ENCODE measurements around the gene THAP2. TPM values are rescaled to one million over a fixed set of nuclear protein-coding genes. Genes with fewer than 3 reads are reported as not detected.

THAP2 gene
- total RNA-seq, 6 experiments from 2014 or later = 3.8 to 5.1 (median 4.4) TPM

DNA sequence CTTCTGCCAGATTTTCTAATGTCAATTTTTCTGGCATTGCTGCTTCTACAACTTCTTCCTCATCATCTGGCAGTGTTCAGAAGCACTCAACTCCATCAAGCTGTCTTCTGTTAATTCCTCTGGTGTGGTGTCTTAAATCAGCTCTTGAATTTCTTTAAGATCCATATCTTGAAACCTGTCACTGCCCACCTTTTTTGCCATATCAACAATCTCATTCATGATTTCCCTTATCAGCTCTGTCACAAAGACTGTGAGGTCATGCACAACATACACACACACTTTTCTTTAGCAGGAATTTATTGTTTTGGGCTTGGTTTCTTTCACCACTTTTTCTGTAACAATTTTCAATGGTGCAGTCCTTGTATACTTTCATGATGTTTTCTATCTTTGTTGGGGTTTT lies 7.2 kb downstream of the THAP2 start:
- H3K36me3 Mint-ChIP-seq (ENCODE audit: low read depth) = peaks cover 5% of the 10 kb centered on the region; the same call in 1 of the 2 replicates
- no peak overlapping the region for H3K27ac Mint-ChIP-seq
- DNase-seq = no peak
- peaks cover 7% of the 10 kb centered on the region for H3K4me1 Mint-ChIP-seq (ENCODE audit: low read depth)
- no peaks in the 10 kb centered on the region for H3K27me3 Mint-ChIP-seq (ENCODE audit: insufficient read depth)
- TF ChIP-seq, protein P1, sequence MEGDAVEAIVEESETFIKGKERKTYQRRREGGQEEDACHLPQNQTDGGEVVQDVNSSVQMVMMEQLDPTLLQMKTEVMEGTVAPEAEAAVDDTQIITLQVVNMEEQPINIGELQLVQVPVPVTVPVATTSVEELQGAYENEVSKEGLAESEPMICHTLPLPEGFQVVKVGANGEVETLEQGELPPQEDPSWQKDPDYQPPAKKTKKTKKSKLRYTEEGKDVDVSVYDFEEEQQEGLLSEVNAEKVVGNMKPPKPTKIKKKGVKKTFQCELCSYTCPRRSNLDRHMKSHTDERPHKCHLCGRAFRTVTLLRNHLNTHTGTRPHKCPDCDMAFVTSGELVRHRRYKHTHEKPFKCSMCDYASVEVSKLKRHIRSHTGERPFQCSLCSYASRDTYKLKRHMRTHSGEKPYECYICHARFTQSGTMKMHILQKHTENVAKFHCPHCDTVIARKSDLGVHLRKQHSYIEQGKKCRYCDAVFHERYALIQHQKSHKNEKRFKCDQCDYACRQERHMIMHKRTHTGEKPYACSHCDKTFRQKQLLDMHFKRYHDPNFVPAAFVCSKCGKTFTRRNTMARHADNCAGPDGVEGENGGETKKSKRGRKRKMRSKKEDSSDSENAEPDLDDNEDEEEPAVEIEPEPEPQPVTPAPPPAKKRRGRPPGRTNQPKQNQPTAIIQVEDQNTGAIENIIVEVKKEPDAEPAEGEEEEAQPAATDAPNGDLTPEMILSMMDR (IDR thresholded peaks at IDR 0.05) = no peak
- no peak overlapping the region for H3K4me3 Mint-ChIP-seq
- no peaks in the 10 kb centered on the region for H3K9me3 Mint-ChIP-seq

DNA sequence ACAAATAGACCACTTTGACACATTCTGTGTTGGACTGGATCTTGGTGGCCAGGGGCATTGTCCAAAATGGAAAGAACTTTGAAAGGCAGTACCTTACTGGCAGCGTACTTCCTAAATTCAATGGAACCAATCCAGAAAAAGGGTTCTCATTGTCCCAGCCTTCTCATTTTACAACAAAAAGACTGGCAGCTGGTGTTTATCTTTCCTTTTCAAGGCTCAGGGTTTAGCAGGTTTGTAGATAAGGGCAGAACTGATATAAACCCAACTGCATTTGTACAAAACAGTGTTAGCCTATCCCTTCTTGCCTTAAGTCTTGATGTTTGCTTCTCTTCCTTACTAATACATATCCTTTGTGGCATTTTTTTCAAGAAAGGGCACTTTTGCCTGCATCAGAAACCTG lies 7.7 kb downstream of the THAP2 start:
- no peak for DNase-seq
- no peaks in the 10 kb centered on the region for H3K27me3 Mint-ChIP-seq (ENCODE audit: insufficient read depth)
- H3K4me1 Mint-ChIP-seq (ENCODE audit: low read depth) = peaks cover 6% of the 10 kb centered on the region
- no peak overlapping the region for H3K4me3 Mint-ChIP-seq
- H3K36me3 Mint-ChIP-seq (ENCODE audit: low read depth) = peaks cover 5% of the 10 kb centered on the region; the same call in 1 of the 2 replicates
- TF ChIP-seq, protein P1 (IDR thresholded peaks at IDR 0.05) = no peak
- H3K9me3 Mint-ChIP-seq = no peaks in the 10 kb centered on the region
- no peak overlapping the region for H3K27ac Mint-ChIP-seq

DNA sequence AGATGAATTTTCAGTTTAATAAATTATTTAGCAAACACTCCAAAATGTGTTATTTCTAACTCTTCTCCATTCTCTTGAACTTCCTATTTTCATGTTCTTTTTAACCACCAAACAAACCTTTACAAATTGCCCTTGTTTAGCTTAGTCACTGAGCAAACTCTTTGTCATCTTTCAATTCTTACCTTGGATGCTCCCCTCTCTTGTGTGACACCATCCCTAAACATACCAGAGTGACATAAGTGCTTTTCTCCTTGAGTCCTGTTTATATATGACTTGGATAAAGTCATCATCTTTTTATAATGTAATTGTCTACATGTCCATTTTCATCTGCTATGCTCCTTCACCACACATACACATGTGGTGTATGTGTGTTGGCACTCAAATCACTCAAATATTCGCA lies 18.4 kb downstream of the THAP2 start:
- no peaks in the 10 kb centered on the region for H3K9me3 Mint-ChIP-seq
- H3K27ac Mint-ChIP-seq = no peak overlapping the region
- no peak overlapping the region for H3K4me3 Mint-ChIP-seq
- H3K27me3 Mint-ChIP-seq (ENCODE audit: insufficient read depth) = no peaks in the 10 kb centered on the region
- TF ChIP-seq, protein P1 (IDR thresholded peaks at IDR 0.05) = no peak
- H3K36me3 Mint-ChIP-seq (ENCODE audit: low read depth) = no peaks in the 10 kb centered on the region
- H3K4me1 Mint-ChIP-seq (ENCODE audit: low read depth) = peaks cover 11% of the 10 kb centered on the region
- no peak for DNase-seq

DNA sequence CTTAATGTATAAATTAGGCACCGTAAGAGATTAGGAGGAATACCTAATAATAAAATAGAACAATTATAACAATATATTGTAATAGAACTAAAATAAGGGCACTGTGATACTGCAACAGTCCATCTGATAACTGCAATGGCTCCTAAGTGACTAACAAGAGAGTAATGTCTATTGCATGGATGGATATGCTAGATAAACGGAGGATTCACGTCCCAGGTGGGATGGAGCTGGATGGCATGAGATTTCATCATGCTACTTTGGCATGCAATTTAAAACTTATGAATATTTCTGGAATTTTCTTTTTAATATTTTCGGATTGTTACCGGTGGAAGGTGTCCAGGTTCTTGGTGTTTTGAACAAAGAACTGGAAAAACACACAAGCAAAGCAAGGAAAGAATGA lies 19.5 kb downstream of the THAP2 start:
- Mint-ChIP-seq H3K9me3 (no peaks in the 10 kb centered on the region), H3K4me3 (no peak overlapping the region), H3K36me3 (ENCODE audit: low read depth) (no peaks in the 10 kb centered on the region), H3K4me1 (ENCODE audit: low read depth) (peaks cover 23% of the 10 kb centered on the region), H3K27ac (no peak overlapping the region), H3K27me3 (ENCODE audit: insufficient read depth) (no peaks in the 10 kb centered on the region)
- no peak for DNase-seq
- TF ChIP-seq, protein P1 (IDR thresholded peaks at IDR 0.05) = no peak

DNA sequence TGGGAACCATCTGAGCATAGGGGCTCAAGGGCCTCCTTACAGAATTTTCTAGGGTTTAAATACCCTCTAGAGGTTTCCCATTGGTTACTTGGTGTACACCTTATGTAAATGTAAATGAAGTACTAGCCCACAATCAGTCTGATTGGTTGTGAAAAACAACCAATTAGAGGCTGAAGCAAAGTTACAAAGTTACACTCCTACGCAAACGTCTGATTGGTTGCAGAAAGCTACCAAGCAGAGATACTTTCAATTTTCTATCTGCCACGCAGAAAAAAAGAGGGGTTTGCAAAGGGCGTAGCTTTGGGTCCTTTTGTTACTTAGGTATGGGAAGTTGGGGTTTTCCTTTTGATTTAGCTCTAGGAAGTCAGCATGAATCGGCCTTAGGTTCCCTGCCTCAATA lies 20.0 kb downstream of the THAP2 start:
- H3K36me3 Mint-ChIP-seq (ENCODE audit: low read depth) = no peaks in the 10 kb centered on the region
- no peak overlapping the region for H3K4me3 Mint-ChIP-seq

More for the DNA sequence above, 20.0 kb downstream of the THAP2 start:
- TF ChIP-seq, protein P1 (IDR thresholded peaks at IDR 0.05) = no peak
- H3K27me3 Mint-ChIP-seq (ENCODE audit: insufficient read depth) = no peaks in the 10 kb centered on the region
- no peak for DNase-seq
- H3K27ac Mint-ChIP-seq = no peak overlapping the region
- peaks cover 24% of the 10 kb centered on the region for H3K4me1 Mint-ChIP-seq (ENCODE audit: low read depth)
- H3K9me3 Mint-ChIP-seq = no peaks in the 10 kb centered on the region

All from HFFc6 (cell line).